NCI-H1092 (cell line): ENCODE data around the gene ELK4.

Experiments used
- DNase-seq: peaks from one replicate; lab custom pipeline; 2025; lab: John Stamatoyannopoulos, UW

The ELK4 gene

GRCh38 chr1:205631768-205632668, at the start of gene ELK4:
Gene ELK4 (minus strand): TSS chr1:205632011. CDS start chr1:205623882, 8,129 bp downstream.
- peak; percentile 99 for DNase-seq

- DNase-seq = no peak
Observed at GRCh38 chr1:205681364-205681763, 49.6 kb upstream of the ELK4 start.

GRCh38 chr1:205680073-205680851, 48.5 kb upstream of the ELK4 start, which contains the start of gene SLC45A3:
Gene SLC45A3 (minus strand): TSS chr1:205680509. CDS start chr1:205664656, 15,853 bp downstream.
- no peak for DNase-seq

GRCh38 chr1:205678286-205679111, 46.7 kb upstream of the ELK4 start:
- DNase-seq = no peak

- DNase-seq = no peak
Observed at GRCh38 chr1:205677167-205677566, 45.4 kb upstream of the ELK4 start.

GRCh38 chr1:205676597-205676996, 44.8 kb upstream of the ELK4 start:
- DNase-seq = no peak

- no peak for DNase-seq
Observed at GRCh38 chr1:205676002-205676401, 44.2 kb upstream of the ELK4 start.

- DNase-seq = no peak
Observed at GRCh38 chr1:205675247-205675646, 43.4 kb upstream of the ELK4 start.

- DNase-seq = no peak
Observed at GRCh38 chr1:205672970-205673369, 41.2 kb upstream of the ELK4 start.

- no peak for DNase-seq
Observed at GRCh38 chr1:205672395-205672889, 40.6 kb upstream of the ELK4 start.

- peak; percentile 14 for DNase-seq
Observed at GRCh38 chr1:205670611-205671430, 39.0 kb upstream of the ELK4 start.

GRCh38 chr1:205670150-205670446, 38.3 kb upstream of the ELK4 start:
- no peak for DNase-seq

- DNase-seq = no peak
Observed at GRCh38 chr1:205669341-205670149, 37.7 kb upstream of the ELK4 start.

GRCh38 chr1:205668951-205669340, 37.1 kb upstream of the ELK4 start:
- no peak for DNase-seq

GRCh38 chr1:205667909-205668643, 36.3 kb upstream of the ELK4 start:
- no peak for DNase-seq

GRCh38 chr1:205666372-205667166, 34.8 kb upstream of the ELK4 start:
- no peak for DNase-seq

- DNase-seq = peak; percentile 36
Observed at GRCh38 chr1:205665201-205666045, 33.6 kb upstream of the ELK4 start.
